ENCODE measurements around the gene TYW5.

The TYW5 gene

GRCh38 chr2:199994371-199994770, 39.1 kb upstream of the TYW5 start:
- Histone ChIP-seq H3K27ac (ENCODE audit: low read depth, low read length) (no peak overlapping the region), H3K79me2 (ENCODE audit: control insufficient read depth, low read length) (no peaks in the 10 kb centered on the region), H3K27me3 (ENCODE audit: control insufficient read depth, low read length) (0 out of 2 replicates have a peak, but pooled peaks cover 2% of the 10 kb centered on the region), H3K4me2 (ENCODE audit: low read length) (no peak overlapping the region), H3K4me1 (ENCODE audit: control insufficient read depth, low read length) (no peaks in the 10 kb centered on the region), H3K36me3 (ENCODE audit: control insufficient read depth, low read length) (no peaks in the 10 kb centered on the region), H4K20me1 (ENCODE audit: control insufficient read depth, insufficient read depth, low read depth, low read length) (no peaks in the 10 kb centered on the region), H3K9me2 (replicated peaks; ENCODE audit: control insufficient read depth, low read length) (no peaks in the 10 kb centered on the region), H3K9me3 (ENCODE audit: control insufficient read depth, insufficient read depth, low read length) (no peaks in the 10 kb centered on the region), H3K4me3 (ENCODE audit: low read length) (no peak overlapping the region), H3F3A (ENCODE audit: control insufficient read depth, insufficient read depth) (no peaks in the 10 kb centered on the region)
- TF ChIP-seq EZH2phosphoT487 (IDR thresholded peaks at IDR 0.05; ENCODE audit: borderline replicate concordance, low read length) (no peak), CTCF (IDR thresholded peaks at IDR 0.05; ENCODE audit: low read depth, low read length, poor library complexity, severe bottlenecking) (no peak)

- no peaks in the 10 kb centered on the region for H3K79me2 ChIP-seq (ENCODE audit: control insufficient read depth, low read length)
- H3K4me3 ChIP-seq (ENCODE audit: low read length), result no peak overlapping the region
- TF ChIP-seq CTCF (IDR thresholded peaks at IDR 0.05; ENCODE audit: low read depth, low read length, poor library complexity, severe bottlenecking), result no peak
- TF ChIP-seq EZH2phosphoT487 (IDR thresholded peaks at IDR 0.05; ENCODE audit: borderline replicate concordance, low read length), result no peak
- H3K27ac ChIP-seq (ENCODE audit: low read depth, low read length), result no peak overlapping the region
- no peaks in the 10 kb centered on the region for H3K4me1 ChIP-seq (ENCODE audit: control insufficient read depth, low read length)
- H3K9me3 ChIP-seq (ENCODE audit: control insufficient read depth, insufficient read depth, low read length), result no peaks in the 10 kb centered on the region
- no peaks in the 10 kb centered on the region for H3K9me2 ChIP-seq (replicated peaks; ENCODE audit: control insufficient read depth, low read length)
- no peaks in the 10 kb centered on the region for H4K20me1 ChIP-seq (ENCODE audit: control insufficient read depth, insufficient read depth, low read depth, low read length)
- 0 out of 2 replicates have a peak, but pooled peaks cover 2% of the 10 kb centered on the region for H3K27me3 ChIP-seq (ENCODE audit: control insufficient read depth, low read length)
- no peaks in the 10 kb centered on the region for H3F3A ChIP-seq (ENCODE audit: control insufficient read depth, insufficient read depth)
- H3K36me3 ChIP-seq (ENCODE audit: control insufficient read depth, low read length), result no peaks in the 10 kb centered on the region
- no peak overlapping the region for H3K4me2 ChIP-seq (ENCODE audit: low read length)
Observed at GRCh38 chr2:199992296-199992695, 37.0 kb upstream of the TYW5 start.

- no peaks in the 10 kb centered on the region for H3K9me3 ChIP-seq (ENCODE audit: control insufficient read depth, insufficient read depth, low read length)
- no peak overlapping the region for H3K4me3 ChIP-seq (ENCODE audit: low read length)
- H3K4me1 ChIP-seq (ENCODE audit: control insufficient read depth, low read length), result no peaks in the 10 kb centered on the region
- H3K36me3 ChIP-seq (ENCODE audit: control insufficient read depth, low read length), result no peaks in the 10 kb centered on the region
- H3K27me3 ChIP-seq (ENCODE audit: control insufficient read depth, low read length), result 0 out of 2 replicates have a peak, but pooled peaks cover 2% of the 10 kb centered on the region
- H3K79me2 ChIP-seq (ENCODE audit: control insufficient read depth, low read length), result no peaks in the 10 kb centered on the region
- no peaks in the 10 kb centered on the region for H3K9me2 ChIP-seq (replicated peaks; ENCODE audit: control insufficient read depth, low read length)
- no peak overlapping the region for H3K27ac ChIP-seq (ENCODE audit: low read depth, low read length)
- no peaks in the 10 kb centered on the region for H4K20me1 ChIP-seq (ENCODE audit: control insufficient read depth, insufficient read depth, low read depth, low read length)
- no peaks in the 10 kb centered on the region for H3F3A ChIP-seq (ENCODE audit: control insufficient read depth, insufficient read depth)
- no peak overlapping the region for H3K4me2 ChIP-seq (ENCODE audit: low read length)
- no peak for TF ChIP-seq CTCF (IDR thresholded peaks at IDR 0.05; ENCODE audit: low read depth, low read length, poor library complexity, severe bottlenecking)
- TF ChIP-seq EZH2phosphoT487 (IDR thresholded peaks at IDR 0.05; ENCODE audit: borderline replicate concordance, low read length), result no peak
Observed at GRCh38 chr2:199991691-199992090, 36.4 kb upstream of the TYW5 start.
